ENCODE data around the gene ZBTB7C.
A peak's percentile ranks its signal among the peaks of the same experiment; 100 is the strongest.

ZBTB7C gene

GRCh38 chr18:48244530-48244929, 164.7 kb downstream of the ZBTB7C start (continued):
- TF ChIP-seq, protein P1, sequence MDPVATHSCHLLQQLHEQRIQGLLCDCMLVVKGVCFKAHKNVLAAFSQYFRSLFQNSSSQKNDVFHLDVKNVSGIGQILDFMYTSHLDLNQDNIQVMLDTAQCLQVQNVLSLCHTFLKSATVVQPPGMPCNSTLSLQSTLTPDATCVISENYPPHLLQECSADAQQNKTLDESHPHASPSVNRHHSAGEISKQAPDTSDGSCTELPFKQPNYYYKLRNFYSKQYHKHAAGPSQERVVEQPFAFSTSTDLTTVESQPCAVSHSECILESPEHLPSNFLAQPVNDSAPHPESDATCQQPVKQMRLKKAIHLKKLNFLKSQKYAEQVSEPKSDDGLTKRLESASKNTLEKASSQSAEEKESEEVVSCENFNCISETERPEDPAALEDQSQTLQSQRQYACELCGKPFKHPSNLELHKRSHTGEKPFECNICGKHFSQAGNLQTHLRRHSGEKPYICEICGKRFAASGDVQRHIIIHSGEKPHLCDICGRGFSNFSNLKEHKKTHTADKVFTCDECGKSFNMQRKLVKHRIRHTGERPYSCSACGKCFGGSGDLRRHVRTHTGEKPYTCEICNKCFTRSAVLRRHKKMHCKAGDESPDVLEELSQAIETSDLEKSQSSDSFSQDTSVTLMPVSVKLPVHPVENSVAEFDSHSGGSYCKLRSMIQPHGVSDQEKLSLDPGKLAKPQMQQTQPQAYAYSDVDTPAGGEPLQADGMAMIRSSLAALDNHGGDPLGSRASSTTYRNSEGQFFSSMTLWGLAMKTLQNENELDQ (tag by site-specific recombination; IDR thresholded peaks at IDR 0.05; ENCODE audit: low read depth) = no peak
- TF ChIP-seq ZNF555 (tag by site-specific recombination; conservative IDR thresholded peaks at IDR 0.05) = no peak
- TF ChIP-seq RBAK (tag by site-specific recombination; IDR thresholded peaks at IDR 0.05) = no peak
- no peak for TF ChIP-seq ZNF76 (tag by site-specific recombination; IDR thresholded peaks at IDR 0.05; ENCODE audit: borderline replicate concordance, low read depth)
- no peak for TF ChIP-seq ZNF133 (tag by site-specific recombination; IDR thresholded peaks at IDR 0.05)
- no peak for TF ChIP-seq ZNF843 (tag by site-specific recombination; IDR thresholded peaks at IDR 0.05)
- no peak for TF ChIP-seq ZNF138 (tag by site-specific recombination; IDR thresholded peaks at IDR 0.05; ENCODE audit: borderline replicate concordance)
- TF ChIP-seq ZNF777 (tag by site-specific recombination; IDR thresholded peaks at IDR 0.05; ENCODE audit: borderline replicate concordance) = no peak

GRCh38 chr18:48238636-48239035, 170.5 kb downstream of the ZBTB7C start:
- Histone ChIP-seq H3K9me3 (ENCODE audit: control insufficient read depth, insufficient read depth, low read depth, low read length) (no peaks in the 10 kb centered on the region), H3K4me1 (ENCODE audit: control insufficient read depth, insufficient read depth, low read length) (0 out of 2 replicates have a peak, but pooled peaks cover 4% of the 10 kb centered on the region), H3K27ac (ENCODE audit: extremely low read depth, low read depth, low read length) (no peak overlapping the region), H3K4me3 (ENCODE audit: low read depth, low read length) (no peak overlapping the region), H3K36me3 (ENCODE audit: control insufficient read depth in 2 of 2, insufficient read depth in 1 of 2, low read length in 2 of 2) (no peaks in the 10 kb centered on the region)
- no peak for TF ChIP-seq ZSCAN18 (tag by site-specific recombination; IDR thresholded peaks at IDR 0.05)
- TF ChIP-seq, protein P2, sequence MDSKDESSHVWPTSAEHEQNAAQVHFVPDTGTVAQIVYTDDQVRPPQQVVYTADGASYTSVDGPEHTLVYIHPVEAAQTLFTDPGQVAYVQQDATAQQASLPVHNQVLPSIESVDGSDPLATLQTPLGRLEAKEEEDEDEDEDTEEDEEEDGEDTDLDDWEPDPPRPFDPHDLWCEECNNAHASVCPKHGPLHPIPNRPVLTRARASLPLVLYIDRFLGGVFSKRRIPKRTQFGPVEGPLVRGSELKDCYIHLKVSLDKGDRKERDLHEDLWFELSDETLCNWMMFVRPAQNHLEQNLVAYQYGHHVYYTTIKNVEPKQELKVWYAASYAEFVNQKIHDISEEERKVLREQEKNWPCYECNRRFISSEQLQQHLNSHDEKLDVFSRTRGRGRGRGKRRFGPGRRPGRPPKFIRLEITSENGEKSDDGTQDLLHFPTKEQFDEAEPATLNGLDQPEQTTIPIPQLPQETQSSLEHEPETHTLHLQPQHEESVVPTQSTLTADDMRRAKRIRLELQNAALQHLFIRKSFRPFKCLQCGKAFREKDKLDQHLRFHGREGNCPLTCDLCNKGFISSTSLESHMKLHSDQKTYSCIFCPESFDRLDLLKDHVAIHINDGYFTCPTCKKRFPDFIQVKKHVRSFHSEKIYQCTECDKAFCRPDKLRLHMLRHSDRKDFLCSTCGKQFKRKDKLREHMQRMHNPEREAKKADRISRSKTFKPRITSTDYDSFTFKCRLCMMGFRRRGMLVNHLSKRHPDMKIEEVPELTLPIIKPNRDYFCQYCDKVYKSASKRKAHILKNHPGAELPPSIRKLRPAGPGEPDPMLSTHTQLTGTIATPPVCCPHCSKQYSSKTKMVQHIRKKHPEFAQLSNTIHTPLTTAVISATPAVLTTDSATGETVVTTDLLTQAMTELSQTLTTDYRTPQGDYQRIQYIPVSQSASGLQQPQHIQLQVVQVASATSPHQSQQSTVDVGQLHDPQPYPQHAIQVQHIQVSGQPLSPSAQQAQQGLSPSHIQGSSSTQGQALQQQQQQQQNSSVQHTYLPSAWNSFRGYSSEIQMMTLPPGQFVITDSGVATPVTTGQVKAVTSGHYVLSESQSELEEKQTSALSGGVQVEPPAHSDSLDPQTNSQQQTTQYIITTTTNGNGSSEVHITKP (tag by site-specific recombination; IDR thresholded peaks at IDR 0.05) = no peak
- TF ChIP-seq WT1 (tag by site-specific recombination; IDR thresholded peaks at IDR 0.05) = no peak
- TF ChIP-seq EGR2 (tag by site-specific recombination; IDR thresholded peaks at IDR 0.05; ENCODE audit: low read depth) = 0 out of 2 replicates have a peak, but pooled peaks have one; percentile 14
- CTCF ChIA-PET = interaction anchor here (0.8 to 3.1 kb wide), 3 partner anchors 9 to 210 kb away, joined by 3 to 19 read pairs (median 18); no protein-coding TSS in a partner anchor
- POLR2A ChIA-PET = no interaction called here

- no peaks in the 10 kb centered on the region for H3K9me3 ChIP-seq (ENCODE audit: control insufficient read depth, insufficient read depth, low read depth, low read length)
- 0 out of 2 replicates have a peak, but pooled peaks cover 4% of the 10 kb centered on the region for H3K4me1 ChIP-seq (ENCODE audit: control insufficient read depth, insufficient read depth, low read length)
- ChIA-PET POLR2A (no interaction called here), CTCF (interaction anchor here (1.1 to 3.1 kb wide), 3 partner anchors 8 to 208 kb away, joined by 4 to 19 read pairs (median 18); no protein-coding TSS in a partner anchor)
- TF ChIP-seq ZNF48 (tag by site-specific recombination; IDR thresholded peaks at IDR 0.05) = no peak
- TF ChIP-seq, protein P3, sequence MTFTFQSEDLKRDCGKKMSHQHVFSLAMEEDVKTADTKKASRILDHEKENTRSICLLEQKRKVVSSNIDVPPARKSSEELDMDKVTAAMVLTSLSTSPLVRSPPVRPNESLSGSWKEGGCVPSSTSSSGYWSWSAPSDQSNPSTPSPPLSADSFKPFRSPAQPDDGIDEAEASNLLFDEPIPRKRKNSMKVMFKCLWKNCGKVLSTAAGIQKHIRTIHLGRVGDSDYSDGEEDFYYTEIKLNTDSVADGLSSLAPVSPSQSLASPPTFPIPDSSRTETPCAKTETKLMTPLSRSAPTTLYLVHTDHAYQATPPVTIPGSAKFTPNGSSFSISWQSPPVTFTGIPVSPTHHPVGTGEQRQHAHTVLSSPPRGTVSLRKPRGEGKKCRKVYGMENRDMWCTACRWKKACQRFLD (tag by site-specific recombination; IDR thresholded peaks at IDR 0.05) = no peak
- TF ChIP-seq ZBTB26 (tag by site-specific recombination; optimal IDR thresholded peaks at IDR 0.05) = no peak
- TF ChIP-seq ZBTB21 (tag by site-specific recombination; IDR thresholded peaks at IDR 0.05) = no peak
- TF ChIP-seq ZNF426 (tag by site-specific recombination; IDR thresholded peaks at IDR 0.05) = no peak
- TF ChIP-seq, protein P4, sequence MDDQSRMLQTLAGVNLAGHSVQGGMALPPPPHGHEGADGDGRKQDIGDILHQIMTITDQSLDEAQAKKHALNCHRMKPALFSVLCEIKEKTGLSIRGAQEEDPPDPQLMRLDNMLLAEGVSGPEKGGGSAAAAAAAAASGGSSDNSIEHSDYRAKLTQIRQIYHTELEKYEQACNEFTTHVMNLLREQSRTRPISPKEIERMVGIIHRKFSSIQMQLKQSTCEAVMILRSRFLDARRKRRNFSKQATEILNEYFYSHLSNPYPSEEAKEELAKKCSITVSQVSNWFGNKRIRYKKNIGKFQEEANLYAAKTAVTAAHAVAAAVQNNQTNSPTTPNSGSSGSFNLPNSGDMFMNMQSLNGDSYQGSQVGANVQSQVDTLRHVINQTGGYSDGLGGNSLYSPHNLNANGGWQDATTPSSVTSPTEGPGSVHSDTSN (CRISPR knock-in tag; IDR thresholded peaks at IDR 0.05) = no peak
- TF ChIP-seq, protein P5, sequence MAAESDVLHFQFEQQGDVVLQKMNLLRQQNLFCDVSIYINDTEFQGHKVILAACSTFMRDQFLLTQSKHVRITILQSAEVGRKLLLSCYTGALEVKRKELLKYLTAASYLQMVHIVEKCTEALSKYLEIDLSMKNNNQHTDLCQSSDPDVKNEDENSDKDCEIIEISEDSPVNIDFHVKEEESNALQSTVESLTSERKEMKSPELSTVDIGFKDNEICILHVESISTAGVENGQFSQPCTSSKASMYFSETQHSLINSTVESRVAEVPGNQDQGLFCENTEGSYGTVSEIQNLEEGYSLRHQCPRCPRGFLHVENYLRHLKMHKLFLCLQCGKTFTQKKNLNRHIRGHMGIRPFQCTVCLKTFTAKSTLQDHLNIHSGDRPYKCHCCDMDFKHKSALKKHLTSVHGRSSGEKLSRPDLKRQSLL (tag by site-specific recombination; IDR thresholded peaks at IDR 0.05) = no peak
- H3K27ac ChIP-seq (ENCODE audit: extremely low read depth, low read depth, low read length) = no peak overlapping the region
- no peak overlapping the region for H3K4me3 ChIP-seq (ENCODE audit: low read depth, low read length)
- no peaks in the 10 kb centered on the region for H3K36me3 ChIP-seq (ENCODE audit: control insufficient read depth in 2 of 2, insufficient read depth in 1 of 2, low read length in 2 of 2)
Observed at GRCh38 chr18:48238206-48238605, 171.0 kb downstream of the ZBTB7C start.
